ENCODE measurements around the gene PKD2L1. TPM values are rescaled to one million over a fixed set of nuclear protein-coding genes. Genes with fewer than 3 reads are reported as not detected.

PKD2L1 gene
- total and polyA plus RNA-seq, 10 of the 15 experiments (the other 5 are each of a cell fraction or from before 2014, with no cell fraction given) = 0.05 to 0.17 (median 0.08) TPM; not detected in 6

- TF ChIP-seq E2F8 (IDR thresholded peaks at IDR 0.05; ENCODE audit: low read depth, partially characterized antibody) (no peak), SREBF2 (IDR thresholded peaks at IDR 0.05; ENCODE audit: low read length) (no peak), SMARCA5 (IDR thresholded peaks at IDR 0.05) (no peak), CBX3 (IDR thresholded peaks at IDR 0.05; ENCODE audit: borderline replicate concordance, low read depth) (no peak), ZNF622 (IDR thresholded peaks at IDR 0.05) (no peak), BCL3 (IDR thresholded peaks at IDR 0.05; ENCODE audit: borderline replicate concordance, insufficient read depth, low read depth, low read length, poor library complexity, severe bottlenecking) (no peak), CBX5 (IDR thresholded peaks at IDR 0.05; ENCODE audit: low read depth) (no peak), TAF1 (IDR thresholded peaks at IDR 0.05; ENCODE audit: borderline replicate concordance, low read depth, low read length) (no peak)
These were observed 19.1 kb upstream of the PKD2L1 start (continued) for GRCh38 chr10:100349087-100349486.
